Measurements from ENCODE around the gene SAMD4B. TPM values are rescaled to one million over a fixed set of nuclear protein-coding genes. Genes with fewer than 3 reads are reported as not detected.

SAMD4B gene
- total and polyA plus RNA-seq, 10 donors: 26.7 to 108 (median 80.9) TPM

- no peak overlapping the region for H3K4me3 ChIP-seq
- WGBS, 5 donors: 79 to 89% (median 85%) methylated on average over 4 of the region's 4 CpGs
- peak overlapping the region; percentile 24 to 100 (median 99) for H3K27ac ChIP-seq
- H3K4me1 ChIP-seq: peaks cover 54 to 87% (median 80%) of the 10 kb centered on the region in 6 donors
- no peaks in the 10 kb centered on the region for H3K9me3 ChIP-seq
- DNase-seq: no peak
- intact Hi-C loops (cut with DNase I; ENCODE audit: low total_unique reads): no loop called here
- TF ChIP-seq POLR2AphosphoS5 (IDR thresholded peaks at IDR 0.05) (no peak), CTCF (IDR thresholded peaks at IDR 0.05 in 8 of 11, conservative IDR thresholded peaks at IDR 0.05 in 3 of 11) (no peak), POLR2A (IDR thresholded peaks at IDR 0.05) (no peak)
- H3K36me3 ChIP-seq: peaks cover 0 to 32% (median 13%) of the 10 kb centered on the region in 6 donors
- H3K27me3 ChIP-seq (replicated peaks in 1 of 7): no peaks in the 10 kb centered on the region
Measured at GRCh38 chr19:39400061-39400460, 57.8 kb downstream of the SAMD4B start.

- intact Hi-C loops (cut with DNase I; ENCODE audit: low total_unique reads): no loop called here
- Histone ChIP-seq H3K4me3 (peak overlapping the region in 1 of 8 donors; percentile 96), H3K4me1 (peaks cover 65 to 95% (median 88%) of the 10 kb centered on the region in 6 donors), H3K27me3 (replicated peaks in 1 of 7) (no peaks in the 10 kb centered on the region), H3K9me3 (no peaks in the 10 kb centered on the region), H3K36me3 (peaks cover 0 to 21% (median 4%) of the 10 kb centered on the region in 6 donors), H3K27ac (peak overlapping the region; percentile 88 to 100 (median 99))
- no peak for TF ChIP-seq POLR2AphosphoS5 (IDR thresholded peaks at IDR 0.05)
- peak in 1 of 11 experiments; percentile 15 for TF ChIP-seq CTCF (IDR thresholded peaks at IDR 0.05 in 8 of 11, conservative IDR thresholded peaks at IDR 0.05 in 3 of 11)
- no peak for TF ChIP-seq POLR2A (IDR thresholded peaks at IDR 0.05)
- WGBS, 5 donors: 28 to 64% (median 51%) methylated on average over 4 of the region's 4 CpGs
- DNase-seq: no peak
Measured at GRCh38 chr19:39401070-39401548, 58.9 kb downstream of the SAMD4B start.

GRCh38 chr19:39401549-39402345 lies 59.5 kb downstream of the SAMD4B start:
- H3K27me3 ChIP-seq (replicated peaks in 1 of 7): no peaks in the 10 kb centered on the region
- H3K4me1 ChIP-seq: peaks cover 65 to 96% (median 90%) of the 10 kb centered on the region in 6 donors
- WGBS, 5 donors: 26 to 41% (median 35%) methylated on average over 19 to 25 of the region's 25 CpGs
- TF ChIP-seq POLR2AphosphoS5 (IDR thresholded peaks at IDR 0.05): peak; percentile 74 to 95 (median 84)
- peak in 2 of 11 experiments; percentile 12 to 20 for TF ChIP-seq CTCF (IDR thresholded peaks at IDR 0.05 in 8 of 11, conservative IDR thresholded peaks at IDR 0.05 in 3 of 11)
- peak in 2 of 3 donors; percentile 25 to 44 for TF ChIP-seq POLR2A (IDR thresholded peaks at IDR 0.05)
- no peaks in the 10 kb centered on the region for H3K9me3 ChIP-seq
- peaks cover 0 to 15% (median 3%) of the 10 kb centered on the region in 6 donors for H3K36me3 ChIP-seq
- peak overlapping the region; percentile 88 to 100 (median 99) for H3K27ac ChIP-seq
- intact Hi-C loops (cut with DNase I; ENCODE audit: low total_unique reads): no loop called here
- DNase-seq: peak; percentile 90
- H3K4me3 ChIP-seq: peak overlapping the region in 5 of 8 donors; percentile 43 to 96 (median 45)
